ENCODE results near the gene POLR2E. TPM values are rescaled to one million over a fixed set of nuclear protein-coding genes. Genes with fewer than 3 reads are reported as not detected.

The POLR2E gene
- total and polyA plus RNA-seq, 2 of the 13 experiments (the other 11 are each of a cell fraction or from before 2014, with no cell fraction given) = 140 to 272 TPM

GRCh38 chr19:1060689-1061088 lies 34.5 kb downstream of the POLR2E start:
- Histone ChIP-seq H3K79me2 (ENCODE audit: insufficient read depth, low read length) (no peaks in the 10 kb centered on the region), H3K9me3 (ENCODE audit: low read length) (no peaks in the 10 kb centered on the region), H3K4me3 (replicated peaks in 1 of 3; ENCODE audit: insufficient read depth in 1 of 3, low read depth in 2 of 3, low read length in 3 of 3) (no peak overlapping the region), H3K4me2 (ENCODE audit: low read depth, low read length) (no peak overlapping the region), H2AFZ (ENCODE audit: low read length) (no peak overlapping the region), H4K20me1 (ENCODE audit: insufficient read depth, low read length) (no peaks in the 10 kb centered on the region), H3K36me3 (replicated peaks in 1 of 2; ENCODE audit: control insufficient read depth in 1 of 2, insufficient read depth in 2 of 2, low read length in 2 of 2) (peaks cover 6 to 19% of the 10 kb centered on the region in 2 experiments; a peak in 4 of 5 replicates), H3K4me1 (ENCODE audit: insufficient read depth, low read length) (peaks cover 18% of the 10 kb centered on the region), H3K27me3 (ENCODE audit: control insufficient read depth in 1 of 2, insufficient read depth in 2 of 2, low read length in 2 of 2) (no peaks in the 10 kb centered on the region; a peak in 1 of 5 replicates), H3K9ac (ENCODE audit: insufficient read depth, low read depth, low read length) (no peak overlapping the region), H3K27ac (ENCODE audit: extremely low read length, insufficient read depth, low read length) (no peak overlapping the region)
- CTCF ChIA-PET (ENCODE audit: low intra/inter-chr PET ratio, low total read pairs) = no interaction called here
- in situ Hi-C loops (cut with HindIII; ENCODE audit: extremely low pct_ligation_motif_present, low pct_unique_long_range_greater_than_20kb) (no loop called here), intact Hi-C loops (cut with micrococcal nuclease; ENCODE audit: unreplicated experiment) (no loop called here)
- WGBS (ENCODE audit: low lambda C conversion rate) = 68% methylated on average over 5 of the region's 5 CpGs
- DNase-seq (ENCODE audit: low spot score) (no peak), FAIRE-seq (no peak), ATAC-seq (no peak)
- no TSS peak for BruUV-seq (replicated peaks)
- TF ChIP-seq ATF7 (IDR thresholded peaks at IDR 0.05) (no peak), ATF7 (CRISPR knock-in tag; IDR thresholded peaks at IDR 0.05) (no peak), SALL2 (CRISPR knock-in tag; IDR thresholded peaks at IDR 0.05) (no peak), ZKSCAN1 (IDR thresholded peaks at IDR 0.05; ENCODE audit: low read length) (peak; percentile 75), ZNF17 (CRISPR knock-in tag; IDR thresholded peaks at IDR 0.05) (no peak)
- POLR2A ChIA-PET = no interaction called here

DNA sequence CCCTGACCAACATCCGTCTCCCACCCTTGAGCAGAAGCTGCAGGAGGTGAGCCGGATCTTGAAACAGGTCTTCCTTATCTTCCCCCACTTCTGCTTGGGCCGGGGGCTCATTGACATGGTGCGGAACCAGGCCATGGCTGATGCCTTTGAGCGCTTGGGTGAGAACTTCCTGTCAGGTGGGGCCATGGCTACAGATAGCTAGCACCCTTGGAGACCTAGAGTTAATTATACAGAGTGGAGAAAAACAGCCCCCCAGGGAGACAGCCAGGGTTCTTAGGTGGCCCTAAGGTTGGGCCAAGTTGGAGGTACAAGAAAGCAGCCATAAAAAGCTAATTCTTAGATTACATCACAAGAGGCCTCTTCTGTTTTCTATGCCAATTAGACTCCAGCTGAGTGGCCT lies 37.1 kb downstream of the POLR2E start:
- DNase-seq (ENCODE audit: low spot score) (no peak), FAIRE-seq (no peak), ATAC-seq (no peak)
- Histone ChIP-seq H3K9me3 (ENCODE audit: low read length) (no peaks in the 10 kb centered on the region), H4K20me1 (ENCODE audit: insufficient read depth, low read length) (no peaks in the 10 kb centered on the region), H2AFZ (ENCODE audit: low read length) (no peak overlapping the region), H3K9ac (ENCODE audit: insufficient read depth, low read depth, low read length) (no peak overlapping the region), H3K4me3 (replicated peaks in 1 of 3; ENCODE audit: insufficient read depth in 1 of 3, low read depth in 2 of 3, low read length in 3 of 3) (no peak overlapping the region), H3K36me3 (replicated peaks in 1 of 2; ENCODE audit: control insufficient read depth in 1 of 2, insufficient read depth in 2 of 2, low read length in 2 of 2) (peaks cover 12 to 37% of the 10 kb centered on the region in 2 experiments; a peak in 4 of 5 replicates), H3K4me2 (ENCODE audit: low read depth, low read length) (no peak overlapping the region), H3K4me1 (ENCODE audit: insufficient read depth, low read length) (no peaks in the 10 kb centered on the region), H3K27ac (ENCODE audit: extremely low read length, insufficient read depth, low read length) (no peak overlapping the region), H3K79me2 (ENCODE audit: insufficient read depth, low read length) (no peaks in the 10 kb centered on the region), H3K27me3 (ENCODE audit: control insufficient read depth in 1 of 2, insufficient read depth in 2 of 2, low read length in 2 of 2) (no peaks in the 10 kb centered on the region; a peak in 1 of 5 replicates)
- no TSS peak for BruUV-seq (replicated peaks)
- ChIA-PET POLR2A (no interaction called here), CTCF (ENCODE audit: low intra/inter-chr PET ratio, low total read pairs) (no interaction called here)
- in situ Hi-C loops (cut with HindIII; ENCODE audit: extremely low pct_ligation_motif_present, low pct_unique_long_range_greater_than_20kb) (no loop called here), intact Hi-C loops (cut with micrococcal nuclease; ENCODE audit: unreplicated experiment) (loop anchor here (10.0 kb wide), 1 partner anchor 47 kb away; the partner anchor contains the start of gene GPX4)
- 92% methylated on average over 5 of the region's 5 CpGs for WGBS (ENCODE audit: low lambda C conversion rate)
- TF ChIP-seq, protein P1, sequence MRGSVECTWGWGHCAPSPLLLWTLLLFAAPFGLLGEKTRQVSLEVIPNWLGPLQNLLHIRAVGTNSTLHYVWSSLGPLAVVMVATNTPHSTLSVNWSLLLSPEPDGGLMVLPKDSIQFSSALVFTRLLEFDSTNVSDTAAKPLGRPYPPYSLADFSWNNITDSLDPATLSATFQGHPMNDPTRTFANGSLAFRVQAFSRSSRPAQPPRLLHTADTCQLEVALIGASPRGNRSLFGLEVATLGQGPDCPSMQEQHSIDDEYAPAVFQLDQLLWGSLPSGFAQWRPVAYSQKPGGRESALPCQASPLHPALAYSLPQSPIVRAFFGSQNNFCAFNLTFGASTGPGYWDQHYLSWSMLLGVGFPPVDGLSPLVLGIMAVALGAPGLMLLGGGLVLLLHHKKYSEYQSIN (CRISPR knock-in tag; IDR thresholded peaks at IDR 0.05; ENCODE audit: borderline replicate concordance) = no peak
- TF ChIP-seq SUZ12 (IDR thresholded peaks at IDR 0.05; ENCODE audit: low read depth, low read length) (no peak), RFX5 (IDR thresholded peaks at IDR 0.05; ENCODE audit: low read depth, low read length) (no peak), ZNF484 (CRISPR knock-in tag; IDR thresholded peaks at IDR 0.05; ENCODE audit: borderline replicate concordance, low read depth) (no peak), GTF3A (CRISPR knock-in tag; conservative IDR thresholded peaks at IDR 0.05) (no peak), DZIP1 (CRISPR knock-in tag; IDR thresholded peaks at IDR 0.05) (no peak), EEA1 (CRISPR knock-in tag; IDR thresholded peaks at IDR 0.05; ENCODE audit: borderline replicate concordance) (no peak), CEBPZ (IDR thresholded peaks at IDR 0.05; ENCODE audit: low read length) (no peak)
